Measurements from ENCODE around the gene ADM2. TPM values are rescaled to one million over a fixed set of nuclear protein-coding genes. Genes with fewer than 3 reads are reported as not detected.

Gene ADM2
- total RNA-seq, 6 experiments from 2014 or later = 0.91 to 3.4 (median 1.2) TPM

- Mint-ChIP-seq H3K4me3 (no peak overlapping the region), H3K9me3 (no peaks in the 10 kb centered on the region), H3K4me1 (ENCODE audit: low read depth) (no peaks in the 10 kb centered on the region), H3K27ac (no peak overlapping the region), H3K36me3 (ENCODE audit: low read depth) (peaks cover 11% of the 10 kb centered on the region), H3K27me3 (ENCODE audit: insufficient read depth) (no peaks in the 10 kb centered on the region; the same call in none of the 2 replicates)
- no peak for TF ChIP-seq CTCF (IDR thresholded peaks at IDR 0.05)
- no peak for DNase-seq
Measured at GRCh38 chr22:50456026-50456425, 25.3 kb upstream of the ADM2 start.

DNA sequence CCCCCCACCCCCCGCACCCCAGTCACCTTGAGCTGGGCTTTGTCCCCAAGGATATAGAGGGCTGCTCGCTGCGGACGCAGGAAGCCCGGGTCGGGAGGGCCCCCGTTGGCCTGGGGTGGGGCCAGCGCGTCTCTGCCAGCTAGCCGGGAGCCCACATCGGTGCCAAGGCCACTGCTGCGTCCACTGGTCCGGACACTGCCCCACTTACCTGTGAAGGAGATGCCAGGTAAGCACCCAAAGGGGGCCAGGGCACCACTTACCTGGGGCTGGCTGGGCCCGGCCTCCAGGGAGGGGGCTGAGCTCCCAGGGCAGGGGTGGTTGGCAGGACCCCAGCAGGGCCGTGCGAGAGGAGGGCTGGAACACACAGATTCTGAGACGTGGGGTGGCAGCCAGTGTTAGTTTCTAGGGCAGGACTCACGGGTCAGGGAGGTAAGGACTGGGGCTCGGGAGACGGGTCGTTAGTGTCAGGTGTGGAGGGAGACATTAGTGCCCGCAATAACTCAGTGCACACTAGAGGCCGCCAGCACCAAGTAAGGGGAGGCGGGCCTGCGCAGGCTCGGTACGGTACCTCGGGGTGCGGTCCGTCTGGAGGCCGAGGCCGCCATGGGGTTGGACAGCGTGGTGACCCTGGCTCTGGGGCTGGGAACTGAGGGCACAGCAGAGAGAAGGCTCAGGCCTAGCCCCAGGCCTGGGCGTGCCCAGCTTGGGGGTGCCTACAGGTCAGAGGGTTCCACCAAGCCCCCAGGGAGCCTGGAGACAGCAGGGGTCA lies 24.7 kb upstream of the ADM2 start:
- H3K4me3 Mint-ChIP-seq = no peak overlapping the region
- H3K27ac Mint-ChIP-seq = no peak overlapping the region
- no peaks in the 10 kb centered on the region for H3K9me3 Mint-ChIP-seq
- peak; percentile 44; the same call in 1 of the 2 replicates for TF ChIP-seq CTCF (IDR thresholded peaks at IDR 0.05)
- no peak for DNase-seq
- peaks cover 5% of the 10 kb centered on the region for H3K36me3 Mint-ChIP-seq (ENCODE audit: low read depth)
- no peaks in the 10 kb centered on the region; the same call in none of the 2 replicates for H3K27me3 Mint-ChIP-seq (ENCODE audit: insufficient read depth)
- H3K4me1 Mint-ChIP-seq (ENCODE audit: low read depth) = no peaks in the 10 kb centered on the region

DNA sequence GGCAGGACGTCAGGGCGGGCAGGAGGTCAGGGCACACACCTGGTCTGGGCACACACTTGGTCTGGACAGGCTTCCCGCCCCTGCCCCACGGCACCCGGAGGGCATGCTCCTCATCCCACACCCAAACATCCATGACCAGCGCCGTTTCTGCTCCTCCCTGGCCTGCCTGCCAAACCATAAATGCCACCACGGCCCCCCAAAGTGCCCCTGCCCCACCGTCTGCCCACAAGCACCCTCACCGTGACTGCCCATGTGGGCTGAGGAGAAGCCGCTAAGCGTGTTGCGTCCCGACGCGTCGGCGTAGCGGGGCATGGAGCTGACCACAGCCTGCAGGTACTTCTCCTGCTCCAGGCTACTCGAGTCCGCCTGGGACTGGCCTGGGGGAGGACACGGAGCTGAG lies 22.3 kb upstream of the ADM2 start:
- no peaks in the 10 kb centered on the region for H3K9me3 Mint-ChIP-seq
- DNase-seq = no peak
- peaks cover 9% of the 10 kb centered on the region; the same call in 1 of the 2 replicates for H3K36me3 Mint-ChIP-seq (ENCODE audit: low read depth)
- no peak for TF ChIP-seq CTCF (IDR thresholded peaks at IDR 0.05)
- no peaks in the 10 kb centered on the region for H3K4me1 Mint-ChIP-seq (ENCODE audit: low read depth)
- no peak overlapping the region for H3K4me3 Mint-ChIP-seq
- no peak overlapping the region for H3K27ac Mint-ChIP-seq
- H3K27me3 Mint-ChIP-seq (ENCODE audit: insufficient read depth) = no peaks in the 10 kb centered on the region; the same call in none of the 2 replicates

- Mint-ChIP-seq H3K27ac (no peak overlapping the region), H3K9me3 (no peaks in the 10 kb centered on the region), H3K4me1 (ENCODE audit: low read depth) (no peaks in the 10 kb centered on the region), H3K36me3 (ENCODE audit: low read depth) (peaks cover 9% of the 10 kb centered on the region; the same call in 1 of the 2 replicates), H3K27me3 (ENCODE audit: insufficient read depth) (no peaks in the 10 kb centered on the region; the same call in 1 of the 2 replicates), H3K4me3 (no peak overlapping the region)
- no peak for DNase-seq
- no peak for TF ChIP-seq CTCF (IDR thresholded peaks at IDR 0.05)
Measured at GRCh38 chr22:50459496-50460140, 21.7 kb upstream of the ADM2 start.

GRCh38 chr22:50460938-50461337 lies 20.4 kb upstream of the ADM2 start:
- Mint-ChIP-seq H3K4me1 (ENCODE audit: low read depth) (no peaks in the 10 kb centered on the region), H3K27me3 (ENCODE audit: insufficient read depth) (no peaks in the 10 kb centered on the region), H3K36me3 (ENCODE audit: low read depth) (peaks cover 9% of the 10 kb centered on the region; the same call in 1 of the 2 replicates), H3K27ac (no peak overlapping the region), H3K4me3 (no peak overlapping the region), H3K9me3 (no peaks in the 10 kb centered on the region)
- no peak for TF ChIP-seq CTCF (IDR thresholded peaks at IDR 0.05)
- no peak for DNase-seq
